Measurements from ENCODE around the gene CELA3A.
A peak's percentile ranks its signal among the peaks of the same experiment; 100 is the strongest.
"Not testable (repeated sequence)": the region's sequence is repeated elsewhere in the genome, so short reads cannot be mapped to it uniquely, and the experiment has no call there.

Gene CELA3A

GRCh38 chr1:22018583-22019559 is 17.4 kb downstream of the CELA3A start:
- peak; percentile 81 for DNase-seq (ENCODE audit: low spot score)

GRCh38 chr1:22021061-22021460 is 19.6 kb downstream of the CELA3A start:
- DNase-seq (ENCODE audit: low spot score) = no peak

GRCh38 chr1:22024485-22025367 is 23.3 kb downstream of the CELA3A start:
- DNase-seq (ENCODE audit: low spot score) = peak; percentile 78

DNA sequence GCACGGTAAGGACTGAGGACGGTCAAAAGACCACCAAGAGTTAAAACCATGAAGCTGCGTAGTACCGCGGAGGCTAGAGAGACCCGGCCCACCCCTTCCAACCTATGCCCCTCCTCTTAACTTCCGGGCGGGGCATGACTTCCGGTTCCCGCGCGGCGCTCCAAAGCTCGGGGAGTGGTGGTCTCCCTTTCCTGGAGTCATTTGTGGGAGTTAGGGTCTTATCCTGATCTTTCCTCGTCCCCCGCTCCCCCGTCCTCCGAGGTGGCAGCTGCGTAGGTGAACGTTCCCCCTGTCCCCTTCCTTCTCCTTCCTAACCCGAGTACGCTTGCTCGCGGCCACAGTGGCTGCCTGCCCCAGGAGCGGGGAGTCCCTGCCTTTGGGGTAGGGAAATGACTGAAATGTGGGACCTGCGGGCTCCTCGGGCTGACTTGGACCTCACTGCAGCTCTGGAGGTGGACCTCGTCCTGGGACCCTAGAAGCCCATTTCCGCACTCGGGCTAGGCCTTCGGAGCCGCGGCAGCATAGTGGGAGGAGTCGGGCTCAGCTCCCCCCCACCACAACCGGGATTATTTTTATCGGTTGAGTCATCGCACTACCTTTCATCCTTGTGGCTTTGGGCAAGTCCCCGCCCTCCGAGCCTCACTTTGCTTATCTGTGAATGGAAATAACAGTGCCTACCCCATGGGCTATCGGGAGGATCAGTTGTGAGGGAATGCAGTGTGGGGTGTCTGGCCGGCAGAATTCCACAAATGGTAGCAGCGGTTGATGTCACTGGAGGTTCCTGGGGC is 24.1 kb downstream of the CELA3A start:
- peak; percentile 93 for DNase-seq (ENCODE audit: low spot score)

- DNase-seq (ENCODE audit: low spot score) = no peak
These were observed 25.4 kb downstream of the CELA3A start for GRCh38 chr1:22026924-22027289.

- DNase-seq (ENCODE audit: low spot score) = no peak
These were observed 28.6 kb downstream of the CELA3A start for GRCh38 chr1:22030057-22030456.

DNA sequence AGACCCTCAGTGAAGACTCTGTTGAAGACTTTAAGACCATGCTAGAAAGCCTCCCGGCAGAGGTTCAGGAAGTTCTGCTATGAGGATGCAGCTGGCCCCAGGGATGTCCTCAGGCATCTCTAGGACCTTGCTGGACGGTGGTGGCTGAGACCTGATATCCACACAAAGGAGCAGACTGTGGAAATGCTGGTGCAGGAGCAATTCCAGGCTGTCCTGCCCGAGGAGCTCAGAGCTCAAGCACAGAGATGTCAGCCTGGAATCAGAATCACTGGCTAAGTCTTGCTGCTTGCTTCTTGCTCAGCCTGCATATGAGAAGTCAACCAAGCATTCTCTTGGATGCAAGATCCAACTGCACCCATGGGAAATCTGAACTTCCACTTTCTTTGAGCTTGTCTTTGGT is 29.0 kb downstream of the CELA3A start:
- DNase-seq (ENCODE audit: low spot score) = no peak

- peak; percentile 73 for DNase-seq (ENCODE audit: low spot score)
These were observed 29.9 kb downstream of the CELA3A start for GRCh38 chr1:22031214-22031962.

DNA sequence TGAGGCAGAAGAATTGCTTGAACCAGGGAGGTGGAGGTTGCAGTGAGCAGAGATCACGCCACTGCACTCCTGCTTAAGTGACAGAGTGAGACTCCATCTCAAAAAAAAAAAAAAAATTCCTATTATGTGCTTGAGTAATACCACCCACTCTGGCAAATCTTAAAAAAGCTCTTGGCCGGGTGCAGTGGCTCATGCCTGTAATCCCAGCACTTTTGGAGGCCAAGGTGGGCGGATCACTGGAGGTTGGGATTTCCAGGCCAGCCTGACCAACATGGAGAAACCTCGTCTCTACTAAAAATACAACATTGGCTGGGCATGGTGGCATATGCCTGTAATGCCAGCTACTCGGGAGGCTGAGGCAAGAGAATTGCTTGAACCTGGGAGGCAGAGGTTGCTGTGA is 33.4 kb downstream of the CELA3A start:
- DNase-seq (ENCODE audit: low spot score) = not testable (repeated sequence)

GRCh38 chr1:22037520-22037919 is 36.1 kb downstream of the CELA3A start:
- DNase-seq (ENCODE audit: low spot score) = no peak

GRCh38 chr1:22038036-22038435 is 36.6 kb downstream of the CELA3A start:
- no peak for DNase-seq (ENCODE audit: low spot score)

DNA sequence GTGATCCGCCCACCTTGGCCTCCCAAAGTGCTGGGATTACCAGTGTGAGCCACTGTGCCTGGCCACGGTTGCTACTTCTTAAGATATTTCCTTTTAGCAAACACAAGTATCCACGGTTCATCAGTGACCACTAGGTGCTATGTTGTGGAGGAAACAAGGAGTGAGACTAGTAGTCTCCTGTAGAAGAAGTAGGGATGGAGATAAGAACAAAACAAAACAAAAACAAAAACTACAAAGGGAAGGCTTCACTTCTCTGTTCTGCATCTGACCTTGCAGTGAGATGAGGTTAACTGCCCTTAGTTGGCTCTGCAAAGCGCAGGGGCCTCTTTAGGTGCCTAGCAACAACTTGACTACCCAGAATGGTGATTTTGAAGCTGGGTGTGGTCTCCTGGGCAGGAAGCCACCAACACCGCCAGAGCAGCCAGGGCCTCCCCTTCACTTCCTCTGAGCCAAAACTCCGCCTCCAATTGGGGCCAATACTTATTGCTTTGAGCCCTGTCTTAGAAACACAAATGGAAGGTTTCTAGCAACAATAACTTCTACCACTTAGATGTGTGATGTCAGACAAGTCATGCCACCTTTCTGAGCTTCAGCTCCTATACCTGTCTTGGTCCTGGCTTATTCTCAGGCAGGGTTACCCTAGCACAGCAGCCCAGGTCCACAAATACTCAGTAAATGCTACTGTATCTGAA is 38.3 kb downstream of the CELA3A start:
- peak; percentile 95 for DNase-seq (ENCODE audit: low spot score)

DNA sequence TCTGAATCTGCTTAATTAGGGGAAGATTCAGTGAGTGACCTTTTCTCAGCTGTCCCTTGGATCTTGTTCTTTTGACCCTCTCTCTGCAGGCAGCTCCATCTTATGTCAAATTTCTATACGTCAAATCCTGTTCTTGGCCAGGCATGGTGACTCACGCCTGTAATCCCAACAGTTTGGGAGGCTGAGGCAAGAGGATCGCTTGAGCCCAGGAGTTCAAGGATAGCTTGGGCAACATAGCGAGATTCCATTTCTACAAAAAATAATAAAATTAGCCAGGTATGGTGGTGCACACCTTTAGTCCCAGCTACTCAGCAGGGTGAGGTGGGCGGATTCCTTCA is 38.8 kb downstream of the CELA3A start:
- DNase-seq (ENCODE audit: low spot score) = no peak

DNA sequence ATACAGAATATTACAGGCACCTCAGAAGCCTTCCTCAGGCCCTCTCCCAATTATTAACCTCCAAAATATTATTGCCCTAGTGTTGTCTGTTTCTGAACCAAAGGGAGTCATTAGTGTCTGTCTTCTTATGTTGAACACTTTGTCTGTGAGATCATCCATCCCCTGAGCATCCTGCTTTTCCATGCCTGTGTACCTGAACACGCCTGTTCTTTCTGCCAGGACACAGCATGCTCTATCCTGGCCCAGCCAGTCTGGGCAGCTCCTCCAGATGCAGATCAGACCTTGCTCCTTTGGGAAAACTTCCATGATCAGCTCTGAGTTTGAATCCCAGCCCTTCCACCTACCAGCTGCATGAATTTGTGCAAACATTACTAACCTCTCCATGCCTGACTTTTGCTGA is 40.0 kb downstream of the CELA3A start:
- DNase-seq (ENCODE audit: low spot score) = no peak

DNA sequence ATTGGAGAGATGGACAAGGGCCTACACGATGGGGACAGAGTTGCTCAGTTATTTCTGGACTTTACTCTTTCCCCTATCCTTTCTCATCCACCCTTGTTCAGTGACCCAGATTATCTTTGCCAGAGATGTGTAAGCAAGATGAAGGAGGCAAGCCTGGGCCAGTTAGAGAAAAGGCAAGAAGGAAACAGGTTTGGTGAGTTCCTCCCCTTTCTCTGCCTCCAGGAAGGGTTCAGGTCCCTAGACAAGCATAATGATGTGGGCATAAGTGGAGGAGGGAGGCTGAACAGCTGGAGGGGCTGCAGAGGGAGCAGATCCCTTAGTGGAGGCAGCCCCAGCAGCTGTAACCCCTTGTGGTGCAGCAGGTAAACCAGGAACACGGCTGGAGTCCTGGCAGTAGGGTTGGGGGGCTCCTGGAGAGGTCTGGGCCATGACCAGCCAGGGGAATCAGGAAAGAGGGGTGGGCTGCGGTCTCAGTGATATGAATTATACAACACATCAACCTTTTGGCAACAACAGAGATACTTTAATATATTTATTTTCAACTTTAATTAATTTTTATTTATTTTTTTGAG is 41.8 kb downstream of the CELA3A start:
- DNase-seq (ENCODE audit: low spot score) = no peak

DNA sequence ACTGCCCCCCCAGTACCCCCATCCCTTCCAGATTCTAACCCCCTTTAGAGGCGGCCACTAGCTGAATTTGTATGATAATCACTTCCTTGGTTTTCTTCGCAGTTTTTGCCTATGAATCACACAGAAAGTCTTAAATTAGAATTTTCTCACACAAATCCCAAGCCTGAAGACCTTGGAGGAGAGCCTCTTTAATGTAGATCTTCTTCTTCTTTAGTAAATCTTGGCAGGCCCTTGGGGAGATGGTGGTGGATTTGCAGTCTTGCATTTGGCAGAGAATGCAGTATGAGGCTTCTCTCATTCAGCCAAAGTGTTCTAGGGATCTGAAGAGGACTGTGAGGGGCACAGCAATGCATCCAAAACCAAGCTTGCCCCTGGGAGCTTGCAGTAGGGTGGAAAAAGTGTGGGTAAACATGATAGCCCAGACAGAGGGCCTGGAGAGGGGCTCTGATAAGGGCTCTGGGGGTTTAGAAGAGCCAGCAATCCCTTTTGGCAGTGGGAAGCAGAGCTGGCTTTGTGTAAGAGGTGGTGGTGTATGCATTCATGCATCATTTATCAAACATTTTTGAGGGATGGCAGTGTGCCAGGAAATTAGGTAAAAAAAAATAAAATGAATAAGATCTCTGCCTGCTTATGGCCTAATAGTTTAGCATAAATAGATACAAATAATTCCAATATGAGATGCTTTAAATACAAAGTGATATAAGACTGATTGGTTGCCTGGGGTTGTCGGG is 43.4 kb downstream of the CELA3A start:
- DNase-seq (ENCODE audit: low spot score) = no peak

GRCh38 chr1:22045604-22046228 is 44.3 kb downstream of the CELA3A start:
- DNase-seq (ENCODE audit: low spot score) = no peak

DNA sequence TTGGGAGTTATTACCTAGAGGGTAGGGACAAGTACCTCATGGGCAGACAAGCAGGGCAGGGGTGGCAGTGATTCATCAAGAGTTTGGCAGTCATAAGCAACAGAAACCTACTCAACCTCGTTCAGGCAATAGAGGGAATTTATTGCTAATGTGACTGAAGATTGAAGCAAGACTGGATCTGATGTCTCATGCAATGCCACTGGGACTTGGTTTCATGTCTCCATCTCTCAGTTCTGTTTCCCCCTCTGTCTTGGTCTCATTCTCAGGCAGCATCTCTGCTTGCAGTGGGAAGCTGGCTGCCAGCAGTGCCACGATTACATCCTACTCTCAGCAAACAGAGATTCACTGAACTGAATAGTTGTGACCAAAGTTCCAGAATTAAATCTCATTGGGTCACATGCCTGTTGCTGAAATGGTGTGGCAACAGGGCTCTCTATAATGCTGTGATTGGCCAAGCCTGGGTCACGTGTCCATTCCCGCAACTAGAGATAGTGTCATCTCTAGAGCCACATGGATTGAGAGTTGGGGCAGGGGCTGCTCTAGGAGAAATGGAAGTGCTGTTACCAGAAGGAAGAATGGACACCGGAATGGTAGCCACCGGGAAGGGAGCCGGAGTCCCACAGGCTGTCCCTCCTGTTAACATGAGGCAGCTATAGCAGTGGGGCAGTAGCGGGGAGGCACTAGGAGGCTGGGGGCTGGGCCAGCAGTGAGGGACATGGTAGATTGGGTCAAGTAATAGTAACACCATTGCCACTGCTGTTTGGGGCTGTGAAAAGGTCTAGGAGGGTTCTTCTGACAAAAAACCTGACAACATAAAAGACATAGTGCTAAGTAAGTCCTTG is 47.1 kb downstream of the CELA3A start:
- DNase-seq (ENCODE audit: low spot score) = no peak

All from CD4-positive, alpha-beta T cell treated with Interleukin-6 at 100 ng/mL for 8 hours (primary cell).